Small intestine (tissue), 7 donors: ENCODE data around the gene UGT3A1. TPM values are rescaled to one million over a fixed set of nuclear protein-coding genes. Genes with fewer than 3 reads are reported as not detected.

Experiments used
- DNase-seq, 2 donors: peaks; one replicate each; pipeline versions ENCODE4 v3.0.0 to v3.0.0-alpha.2; 2013
- FAIRE-seq: peaks from 2 replicates; lab custom pipeline; 2012; peaks lifted over from hg19 to GRCh38; lab: Jason Lieb, UNC
- H3K27ac ChIP-seq, 3 donors: one replicate each; pipeline ENCODE4 v1.5.1; 2013; ENCODE audit warnings: low read length in 2 of 3, mild to moderate bottlenecking in 2 of 3, control low read depth in 1 of 3, inconsistent platforms in 1 of 3, low read depth in 1 of 3, moderate library complexity in 1 of 3
- H3K27me3 ChIP-seq, 3 donors: one replicate each; pipeline ENCODE4 v1.6.1; 2013; ENCODE audit warnings: low read length in 3 of 3, inconsistent platforms in 1 of 3; ENCODE audit not compliant: control insufficient read depth in 3 of 3, insufficient read depth in 3 of 3
- H3K36me3 ChIP-seq, 3 donors: one replicate each; pipeline ENCODE4 v1.6.1; 2013; ENCODE audit warnings: low read length in 3 of 3, inconsistent platforms in 1 of 3, low read depth in 1 of 3, mild to moderate bottlenecking in 1 of 3, moderate library complexity in 1 of 3; ENCODE audit not compliant: control insufficient read depth in 3 of 3, insufficient read depth in 2 of 3
- H3K4me1 ChIP-seq, 3 donors: one replicate each; pipeline ENCODE4 v1.6.1; 2013; ENCODE audit warnings: low read length in 2 of 3, inconsistent platforms in 1 of 3, low read depth in 1 of 3, mild to moderate bottlenecking in 1 of 3, moderate library complexity in 1 of 3; ENCODE audit not compliant: control insufficient read depth in 3 of 3, insufficient read depth in 2 of 3
- H3K4me3 ChIP-seq, 3 donors: one replicate each; pipeline ENCODE4 v1.5.1; 2013; ENCODE audit warnings: low read length in 3 of 3, control low read depth in 1 of 3, inconsistent platforms in 1 of 3, low read depth in 1 of 3, mild to moderate bottlenecking in 1 of 3, moderate library complexity in 1 of 3
- H3K9me3 ChIP-seq, 2 donors: one replicate each; pipeline ENCODE4 v1.6.1; 2013; ENCODE audit warnings: low read depth in 1 of 2, low read length in 1 of 2; ENCODE audit not compliant: control insufficient read depth in 2 of 2, insufficient read depth in 1 of 2
- WGBS, 3 donors: extraction: QIAGEN DNeasy Blood & Tissue Kit; methylation state at CpG; one replicate each; pipeline ENCODE4 v1.1.7; 2013; 5-methylcytosine and 5-hydroxymethylcytosine counted together
- polyA plus RNA-seq, 4 donors: library from polyadenylated mRNA; stranded (reverse) in 3 of 4; unstranded in 1 of 4; fragments of 200-250 nt in 3 of 4; fragments of 120-200 nt in 1 of 4; gene quantifications; one replicate each; pipeline versions ENCODE4 v1.2.1 to v1.2.3, GENCODE V29; 2013
- donor health status: healthy with polysubstance abuse.
- donor health status: control.
- donor health status: control.
- donor health status: Bipolar disorder and iron deficiency.
- donor health status: healthy.

The UGT3A1 gene
- polyA plus RNA-seq, 4 donors: 1.3 to 180 (median 1.9) TPM

GRCh38 chr5:36009698-36010097 lies 18.5 kb upstream of the UGT3A1 start:
- DNase-seq: peak in 1 of 2 donors; percentile 47
- Histone ChIP-seq H3K36me3 (peaks cover 0 to 3% (median 0%) of the 10 kb centered on the region in 3 donors), H3K4me3 (no peak overlapping the region), H3K9me3 (peaks cover 0 to 53% of the 10 kb centered on the region in 2 donors), H3K4me1 (peaks cover 2 to 36% (median 2%) of the 10 kb centered on the region in 3 donors), H3K27ac (peak overlapping the region in 1 of 3 donors; percentile 21), H3K27me3 (no peaks in the 10 kb centered on the region)
- no peak for FAIRE-seq
- 76 to 84% (median 79%) methylated on average over 1 of the region's 1 CpG for WGBS, 3 donors

DNA sequence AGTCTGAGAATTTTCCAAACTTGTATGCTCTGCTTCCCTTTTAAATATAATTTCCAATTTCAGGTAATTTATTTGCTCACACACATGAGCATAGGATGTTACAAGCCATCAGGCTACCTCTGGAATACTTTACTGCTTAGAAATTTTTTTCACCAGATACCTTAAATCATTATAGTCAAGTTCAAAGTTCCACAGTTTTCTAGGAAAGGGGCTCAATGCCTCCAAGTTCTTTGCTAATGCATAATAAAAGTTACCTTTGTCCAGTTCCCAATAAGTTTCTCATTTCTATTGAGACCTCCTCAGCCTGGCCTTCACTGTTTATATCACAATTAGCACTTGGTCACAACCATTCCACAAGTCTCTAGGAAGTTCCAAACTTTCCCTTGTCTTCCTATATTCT lies 16.2 kb upstream of the UGT3A1 start:
- Histone ChIP-seq H3K27me3 (no peaks in the 10 kb centered on the region), H3K27ac (peak overlapping the region in 1 of 3 donors; percentile 87), H3K4me3 (no peak overlapping the region), H3K36me3 (peaks cover 0 to 3% (median 0%) of the 10 kb centered on the region in 3 donors), H3K4me1 (peaks cover 2 to 48% (median 2%) of the 10 kb centered on the region in 3 donors), H3K9me3 (peaks cover 0 to 36% of the 10 kb centered on the region in 2 donors)
- FAIRE-seq (no peak), DNase-seq (peak in 1 of 2 donors; percentile 55)

DNA sequence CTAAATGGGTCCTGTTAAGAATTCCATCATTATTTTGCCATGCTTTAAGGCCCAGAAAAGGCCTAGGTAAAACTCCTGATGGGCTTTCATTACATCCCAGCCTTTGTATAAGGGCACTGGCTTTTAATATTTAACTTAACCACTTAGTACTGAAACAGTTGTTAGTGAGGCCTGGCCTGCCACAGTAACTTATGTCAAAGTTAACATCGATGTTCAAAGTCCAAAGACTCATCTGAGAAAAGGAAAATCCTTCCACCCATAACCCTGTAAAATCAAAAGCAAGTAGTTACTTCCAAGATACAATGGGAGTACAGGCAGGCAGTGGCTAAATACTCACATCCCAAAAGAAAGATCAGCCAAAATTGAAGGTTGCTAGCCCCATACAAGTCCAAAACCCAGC lies 15.0 kb upstream of the UGT3A1 start:
- Histone ChIP-seq H3K4me1 (peaks cover 2 to 48% (median 2%) of the 10 kb centered on the region in 3 donors), H3K27ac (peak overlapping the region in 2 of 3 donors; percentile 9 to 87), H3K9me3 (peaks cover 0 to 36% of the 10 kb centered on the region in 2 donors), H3K27me3 (no peaks in the 10 kb centered on the region), H3K36me3 (peaks cover 0 to 3% (median 0%) of the 10 kb centered on the region in 3 donors), H3K4me3 (no peak overlapping the region)
- DNase-seq: peak; percentile 68 to 74
- 27 to 64% (median 32%) methylated on average over 1 of the region's 1 CpG for WGBS, 3 donors
- no peak for FAIRE-seq

DNA sequence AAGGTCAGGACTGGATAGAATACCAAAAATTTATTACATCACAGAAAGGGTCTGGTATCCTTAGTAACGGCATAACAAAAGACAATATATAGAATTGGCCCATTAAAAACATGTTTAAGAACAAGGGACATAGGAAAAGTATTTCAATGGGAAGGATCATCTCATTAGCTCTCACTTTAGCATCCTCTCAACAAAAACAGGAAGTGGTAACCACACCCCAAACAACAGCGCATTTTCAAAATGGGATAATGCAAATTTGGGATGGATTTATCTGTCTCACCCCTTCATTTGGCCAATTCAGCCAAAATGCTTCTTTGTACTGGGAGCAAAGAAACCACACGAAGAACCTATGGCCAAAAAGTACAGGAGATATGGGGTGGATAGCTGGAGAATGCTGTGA lies 9.8 kb upstream of the UGT3A1 start:
- 88 to 89% (median 89%) methylated on average over 3 of the region's 3 CpGs for WGBS, 3 donors

GRCh38 chr5:35999547-35999946 lies 8.4 kb upstream of the UGT3A1 start:
- FAIRE-seq: no peak

More for the DNA sequence above, 9.8 kb upstream of the UGT3A1 start:
- DNase-seq: no peak
- Histone ChIP-seq H3K4me1 (peaks cover 0 to 26% (median 2%) of the 10 kb centered on the region in 3 donors), H3K36me3 (no peaks in the 10 kb centered on the region), H3K4me3 (no peak overlapping the region), H3K9me3 (no peaks in the 10 kb centered on the region), H3K27ac (no peak overlapping the region), H3K27me3 (no peaks in the 10 kb centered on the region)
- no peak for FAIRE-seq

GRCh38 chr5:35996076-35996475 lies 4.9 kb upstream of the UGT3A1 start:
- DNase-seq: peak; percentile 64 to 68
- no peak for FAIRE-seq
- WGBS, 3 donors: 17 to 56% (median 45%) methylated on average over 4 of the region's 4 CpGs
- Histone ChIP-seq H3K27me3 (no peaks in the 10 kb centered on the region), H3K36me3 (no peaks in the 10 kb centered on the region), H3K4me3 (no peak overlapping the region), H3K9me3 (no peaks in the 10 kb centered on the region), H3K4me1 (peaks cover 0 to 20% (median 2%) of the 10 kb centered on the region in 3 donors), H3K27ac (peak overlapping the region in 1 of 3 donors; percentile 45)

More at GRCh38 chr5:35999547-35999946, 8.4 kb upstream of the UGT3A1 start:
- WGBS, 3 donors: 53 to 62% (median 55%) methylated on average over 1 of the region's 1 CpG
- no peak for DNase-seq
- Histone ChIP-seq H3K9me3 (no peaks in the 10 kb centered on the region), H3K27ac (no peak overlapping the region), H3K27me3 (no peaks in the 10 kb centered on the region), H3K36me3 (no peaks in the 10 kb centered on the region), H3K4me3 (no peak overlapping the region), H3K4me1 (peaks cover 0 to 23% (median 2%) of the 10 kb centered on the region in 3 donors)

- Histone ChIP-seq H3K9me3 (peaks cover 0 to 4% of the 10 kb centered on the region in 2 donors), H3K4me1 (peaks cover 0 to 17% (median 3%) of the 10 kb centered on the region in 3 donors), H3K27me3 (peaks cover 0 to 2% (median 0%) of the 10 kb centered on the region in 3 donors), H3K36me3 (no peaks in the 10 kb centered on the region), H3K27ac (peak overlapping the region in 1 of 3 donors; percentile 87), H3K4me3 (peak overlapping the region in 2 of 3 donors; percentile 39 to 68)
- WGBS, 3 donors: 12 to 29% (median 19%) methylated on average over 12 of the region's 12 CpGs
- no peak for FAIRE-seq
- peak; percentile 24 to 64 for DNase-seq
Observed at GRCh38 chr5:35990520-35990919, 670 bp downstream of the UGT3A1 start.

DNA sequence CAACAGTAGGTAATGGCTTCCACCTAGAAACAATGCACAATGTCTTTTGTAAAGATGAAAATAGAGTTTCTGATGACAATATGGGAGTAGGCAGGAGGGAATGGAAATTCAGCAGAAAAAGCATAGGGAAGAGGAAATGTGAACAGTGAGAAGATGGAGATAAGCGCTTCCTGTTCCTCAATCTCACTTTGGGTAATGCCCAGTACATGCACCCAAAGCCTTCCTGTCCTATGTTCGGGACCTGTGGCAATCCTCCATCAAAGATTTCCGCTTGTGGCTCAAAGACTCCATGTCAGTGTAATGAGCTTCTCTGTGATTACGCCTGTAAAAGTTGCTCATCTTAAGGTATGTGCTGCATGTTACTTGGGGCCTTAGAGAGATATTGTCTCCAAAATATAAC lies 2.7 kb downstream of the UGT3A1 start:
- peak overlapping the region in 1 of 3 donors; percentile 11 for H3K4me3 ChIP-seq
- DNase-seq: no peak
- WGBS, 3 donors: 75 to 87% (median 75%) methylated on average over 4 of the region's 4 CpGs
- H3K27ac ChIP-seq: no peak overlapping the region
- no peak for FAIRE-seq
- H3K27me3 ChIP-seq: peaks cover 0 to 2% (median 0%) of the 10 kb centered on the region in 3 donors
- no peaks in the 10 kb centered on the region for H3K36me3 ChIP-seq
- peaks cover 0 to 4% of the 10 kb centered on the region in 2 donors for H3K9me3 ChIP-seq
- H3K4me1 ChIP-seq: peaks cover 0 to 5% (median 1%) of the 10 kb centered on the region in 3 donors
